T-helper 22 cell (primary cell): ENCODE measurements around the gene ALDH5A1.
A peak's percentile ranks its signal among the peaks of the same experiment; 100 is the strongest.

Source experiments
- DNase-seq: peaks from one replicate; pipeline ENCODE4 v3.0.0-alpha.2; 2020; ENCODE audit warnings: low read depth

The ALDH5A1 gene

DNA sequence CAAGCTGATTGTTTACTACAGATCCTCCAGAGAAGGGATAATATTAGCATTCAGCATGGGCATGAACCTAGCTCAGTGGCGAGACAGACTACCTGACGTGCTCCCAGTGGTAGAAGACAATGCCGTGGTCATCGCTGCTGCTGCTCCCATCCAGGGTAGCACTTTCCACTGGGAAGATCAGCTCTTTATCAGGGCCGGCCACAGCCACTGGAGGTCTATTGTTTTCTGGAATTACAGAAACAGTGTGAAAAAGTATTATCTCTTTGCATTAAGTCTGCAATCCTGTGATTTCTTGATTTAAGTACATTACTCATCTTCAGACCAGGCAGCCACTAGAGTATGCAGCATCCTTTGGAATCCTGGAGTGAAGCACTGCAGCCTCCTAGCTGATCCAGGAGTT is 75.0 kb downstream of the ALDH5A1 start:
- no peak for DNase-seq

GRCh38 chr6:24571361-24571760 is 76.6 kb downstream of the ALDH5A1 start:
- DNase-seq, result no peak

- no peak for DNase-seq
Observed at GRCh38 chr6:24574809-24575208, 80.0 kb downstream of the ALDH5A1 start.

DNA sequence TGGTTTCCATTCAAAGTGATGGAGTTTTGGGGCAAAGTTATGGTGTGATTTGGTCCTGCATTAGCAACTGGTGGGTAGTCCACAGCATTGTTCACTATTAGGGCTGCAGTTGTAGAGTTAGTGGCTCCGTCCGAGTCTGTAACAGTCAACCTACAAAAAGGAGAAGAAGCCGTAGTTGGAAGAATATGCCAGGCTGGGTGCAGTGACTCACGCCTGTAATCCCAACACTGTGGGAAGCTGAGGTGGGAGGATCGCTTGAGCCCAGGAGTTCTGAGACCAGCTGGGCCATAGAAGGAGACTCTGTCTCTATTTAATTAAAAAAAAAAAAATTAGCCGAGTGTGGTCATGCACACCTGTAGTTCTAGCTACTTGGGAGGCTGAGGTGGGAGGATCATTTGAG is 81.7 kb downstream of the ALDH5A1 start:
- DNase-seq, result no peak

- DNase-seq, result peak; percentile 39
Observed at GRCh38 chr6:24581084-24581669, 86.4 kb downstream of the ALDH5A1 start.

DNA sequence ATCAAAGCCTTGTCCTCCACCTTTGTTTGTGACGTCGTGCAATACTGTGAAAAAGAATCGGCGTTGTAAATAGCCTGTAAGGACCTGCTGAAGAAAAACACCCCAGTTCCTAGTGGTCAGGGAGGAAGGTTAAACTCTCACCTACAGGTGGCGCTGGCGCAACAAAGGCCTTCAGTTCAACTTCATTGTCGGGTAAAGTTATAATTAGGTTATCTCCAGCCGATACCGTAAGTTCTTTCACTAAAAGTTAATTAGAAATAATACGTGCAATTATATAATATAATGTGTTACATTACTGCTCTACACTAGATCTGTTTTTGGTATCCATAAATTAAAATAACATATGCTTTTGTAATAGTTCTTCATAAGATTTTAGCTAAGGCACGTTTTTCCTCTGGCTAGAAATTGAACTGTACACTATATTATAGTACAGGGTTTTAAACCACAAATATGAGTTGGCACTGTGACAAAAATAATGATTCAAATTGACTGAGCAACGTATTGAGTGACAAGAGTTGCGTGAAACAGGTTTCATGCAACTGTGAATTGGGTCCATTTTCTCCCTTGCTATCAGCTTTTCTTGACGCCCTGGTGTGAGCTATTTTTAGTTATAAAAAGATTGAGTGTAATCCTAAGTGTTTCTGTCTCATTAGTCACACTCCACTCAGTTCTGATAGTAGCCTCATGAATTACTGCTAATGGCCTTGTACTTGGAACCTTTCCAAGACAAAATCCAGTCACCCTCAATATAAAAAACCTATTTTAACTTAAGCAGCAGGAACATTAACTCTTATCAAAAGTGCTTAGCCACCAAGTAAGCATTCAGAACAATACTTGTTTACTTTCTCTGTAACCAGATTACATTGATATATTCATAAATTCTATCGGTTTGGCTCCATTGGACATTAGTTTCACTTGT is 89.0 kb downstream of the ALDH5A1 start:
- DNase-seq, result peak; percentile 29

DNA sequence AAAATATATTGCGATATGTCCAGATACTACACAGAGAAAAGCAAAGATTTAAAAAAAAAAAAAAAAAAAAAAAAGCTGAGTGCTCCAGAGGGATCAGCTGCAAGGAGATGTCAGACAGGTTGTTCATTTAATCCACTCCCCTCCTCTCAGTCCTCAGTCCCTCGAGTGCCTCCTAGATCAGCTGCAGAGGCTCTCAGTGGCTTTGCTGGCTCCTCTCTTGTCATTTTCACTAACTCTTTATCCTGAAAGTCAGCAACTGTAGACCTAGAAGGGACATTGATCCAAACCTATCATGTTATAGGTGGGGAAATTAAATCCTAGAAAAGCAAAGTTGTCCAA is 89.6 kb downstream of the ALDH5A1 start:
- no peak for DNase-seq
